Uterus (tissue), 2 donors: ENCODE measurements around the gene NUP107.

Experiments
- CTCF ChIP-seq, 4 experiments: fragments of 200-600 bp in 2 of 4; fragments of 450-650 bp in 2 of 4; sonication (generic) in 2 of 4; IDR thresholded peaks; one replicate each; pipeline ENCODE4 v1.5.1; 2016 to 2019; ENCODE audit warnings: antibody characterized with exemption in 4 of 4, mild to moderate bottlenecking in 2 of 4, moderate library complexity in 1 of 4
- POLR2A ChIP-seq, 2 donors: fragments of 450-650 bp; IDR thresholded peaks; one replicate each; pipeline ENCODE4 v1.6.1; 2016; ENCODE audit warnings: antibody characterized with exemption in 2 of 2, mild to moderate bottlenecking in 1 of 2, moderate library complexity in 1 of 2

DNA sequence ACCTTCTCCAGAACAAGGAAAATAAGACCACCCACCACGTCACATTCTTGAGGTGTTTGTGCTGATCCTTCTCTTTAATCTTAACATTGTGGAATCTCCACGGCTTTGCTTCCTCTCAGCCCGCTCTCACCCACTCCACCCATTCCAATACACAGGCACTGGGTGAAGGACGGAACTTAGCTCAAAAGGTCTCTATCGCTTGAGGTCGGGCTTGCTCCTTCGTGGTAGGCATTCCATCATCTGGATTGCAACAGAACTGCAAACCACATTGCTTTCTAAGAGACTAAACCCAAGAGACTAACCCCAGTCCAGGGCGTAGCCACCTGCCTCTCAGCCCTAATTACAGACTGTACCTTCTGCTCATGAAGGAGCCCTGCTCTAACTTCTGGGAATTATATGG lies 97.2 kb downstream of the NUP107 start:
- TF ChIP-seq CTCF (IDR thresholded peaks at IDR 0.05) (no peak), POLR2A (IDR thresholded peaks at IDR 0.05) (no peak)
